GM19351 (cell line): ENCODE results near the gene ATP13A1.

Experiments used
- ATAC-seq: cut with Tn5 transposase; IDR thresholded peaks from one replicate; pipeline ENCODE4 v1.9.1; 2021; ENCODE audit warnings: mild to moderate bottlenecking, moderate library complexity; ENCODE audit not compliant: unreplicated experiment

The ATP13A1 gene

GRCh38 chr19:19645233-19645870 lies 18.1 kb downstream of the ATP13A1 start:
- no peak for ATAC-seq

- no peak for ATAC-seq
Observed at GRCh38 chr19:19644054-19644388, 19.5 kb downstream of the ATP13A1 start.

GRCh38 chr19:19643158-19644053 lies 20.1 kb downstream of the ATP13A1 start, which contains the start of gene GMIP:
GMIP (minus strand) TSS chr19:19643657; CDS start chr19:19643529, 128 bp downstream.
- ATAC-seq: peak; percentile 84

DNA sequence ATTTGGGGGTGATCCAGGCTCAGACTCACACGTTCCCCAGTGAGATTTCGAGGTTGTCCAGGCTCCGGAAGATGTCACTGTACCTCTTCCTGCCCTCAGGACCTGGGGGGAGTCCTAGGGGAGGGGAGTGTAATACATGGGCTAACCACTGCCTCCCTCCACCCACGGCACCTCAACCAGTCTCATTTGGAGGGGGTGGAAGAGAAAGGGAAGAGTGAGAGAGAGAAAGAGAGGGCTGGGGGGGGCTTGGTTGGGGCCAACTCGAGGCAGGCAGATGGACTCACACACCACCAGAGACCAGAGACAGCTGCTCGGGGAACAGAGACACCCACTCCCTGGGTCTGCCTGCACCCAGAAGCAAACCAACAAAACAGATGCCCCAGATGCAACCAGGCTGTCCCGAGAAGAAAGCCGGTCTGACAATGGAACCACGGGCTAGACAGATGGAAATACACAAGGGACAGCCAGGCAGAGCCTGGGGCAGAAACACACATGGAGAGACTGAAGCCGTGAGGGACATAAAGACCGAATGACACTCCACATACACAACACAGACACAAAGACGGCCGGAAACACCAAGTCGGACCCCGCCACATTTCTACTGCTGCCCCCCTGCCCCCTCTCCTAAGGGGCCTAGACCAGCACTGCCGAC lies 20.8 kb downstream of the ATP13A1 start:
- ATAC-seq: peak; percentile 32

DNA sequence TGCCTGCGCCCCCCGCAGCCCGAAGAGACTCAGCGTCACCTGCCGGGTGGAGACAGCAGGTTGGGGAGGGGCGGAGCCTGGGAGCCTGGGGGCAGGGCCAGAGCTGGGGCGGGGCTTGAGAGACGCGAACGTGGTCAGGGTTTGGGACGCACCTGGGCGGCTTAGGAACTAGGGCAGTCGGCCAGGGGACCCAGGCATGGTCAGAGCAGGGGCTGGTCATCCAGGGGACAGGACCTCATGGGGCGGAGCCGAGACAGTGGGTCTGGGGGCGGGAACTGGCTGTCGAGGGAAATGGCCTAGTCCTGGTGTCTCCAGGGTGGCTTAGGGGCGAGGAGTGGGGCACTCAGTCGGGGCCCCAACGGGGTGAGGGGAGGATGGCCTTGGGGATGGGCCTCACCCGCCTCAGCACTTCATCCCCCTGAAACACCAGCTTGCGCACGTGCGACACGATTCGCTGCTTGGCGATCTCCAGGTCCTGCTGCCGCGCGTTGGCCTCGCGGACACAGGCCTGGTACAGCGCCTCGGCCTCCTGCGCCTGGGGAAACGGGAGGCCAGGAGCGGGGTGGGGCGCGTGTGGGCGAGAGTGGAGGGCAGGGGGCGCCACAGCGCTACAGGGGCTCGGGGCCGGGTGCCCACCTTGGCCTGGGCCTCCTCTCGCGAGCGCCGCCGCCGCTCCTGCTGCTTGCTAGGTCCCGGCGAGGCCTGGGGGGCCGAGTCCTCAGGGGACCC lies 25.8 kb downstream of the ATP13A1 start:
- ATAC-seq: no peak

GRCh38 chr19:19637186-19637522 lies 26.3 kb downstream of the ATP13A1 start:
- no peak for ATAC-seq

DNA sequence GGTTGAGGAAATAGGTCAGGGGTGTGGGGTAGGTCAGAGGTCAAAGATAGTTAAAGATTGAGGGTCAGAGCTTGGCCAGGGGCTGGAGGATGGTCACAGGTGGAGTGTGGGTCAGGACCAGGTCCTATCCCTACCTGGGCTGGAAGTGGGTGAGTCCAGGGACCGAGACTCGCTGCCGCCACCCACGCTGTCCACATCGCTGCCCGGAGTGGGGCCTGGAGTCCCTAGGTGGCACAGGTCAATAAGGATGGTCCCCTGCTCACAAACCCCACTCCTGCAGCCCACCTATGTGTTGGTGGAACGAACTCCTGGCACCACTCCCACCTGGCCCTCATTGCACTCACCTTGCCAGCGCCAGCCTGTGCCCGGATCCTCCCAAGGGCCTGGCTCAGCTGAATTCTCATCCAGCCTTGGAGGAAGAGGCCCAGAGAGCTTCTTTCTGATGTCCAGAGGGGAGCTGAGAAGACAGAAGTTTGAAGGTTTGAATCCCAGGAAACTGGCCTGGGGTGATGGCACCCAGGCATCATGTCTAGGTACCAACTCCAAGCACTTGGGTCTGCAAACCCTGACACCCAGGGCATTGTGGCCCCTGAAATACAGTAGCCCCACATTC lies 26.8 kb downstream of the ATP13A1 start:
- ATAC-seq: no peak

DNA sequence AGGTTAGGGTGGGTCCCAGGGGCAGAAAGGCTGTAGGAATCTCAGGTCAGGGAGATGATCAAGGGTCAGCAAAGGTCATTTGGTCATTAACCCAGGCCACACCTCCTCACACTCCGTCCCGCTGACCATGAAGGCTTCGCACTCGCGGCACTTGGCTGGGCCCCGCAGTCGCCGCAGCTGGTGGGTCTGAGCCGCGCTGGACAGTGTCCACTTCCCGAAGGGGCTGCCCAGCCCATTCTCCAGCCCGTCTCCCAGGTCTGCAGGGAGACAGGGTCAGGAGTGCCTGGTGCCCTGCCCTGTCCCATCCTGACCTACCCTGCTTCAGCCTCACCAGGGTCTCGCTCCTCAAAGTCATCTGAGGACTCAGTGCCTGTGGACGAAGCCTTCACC lies 28.2 kb downstream of the ATP13A1 start:
- ATAC-seq: no peak

GRCh38 chr19:19634516-19635312 lies 28.8 kb downstream of the ATP13A1 start:
- no peak for ATAC-seq

DNA sequence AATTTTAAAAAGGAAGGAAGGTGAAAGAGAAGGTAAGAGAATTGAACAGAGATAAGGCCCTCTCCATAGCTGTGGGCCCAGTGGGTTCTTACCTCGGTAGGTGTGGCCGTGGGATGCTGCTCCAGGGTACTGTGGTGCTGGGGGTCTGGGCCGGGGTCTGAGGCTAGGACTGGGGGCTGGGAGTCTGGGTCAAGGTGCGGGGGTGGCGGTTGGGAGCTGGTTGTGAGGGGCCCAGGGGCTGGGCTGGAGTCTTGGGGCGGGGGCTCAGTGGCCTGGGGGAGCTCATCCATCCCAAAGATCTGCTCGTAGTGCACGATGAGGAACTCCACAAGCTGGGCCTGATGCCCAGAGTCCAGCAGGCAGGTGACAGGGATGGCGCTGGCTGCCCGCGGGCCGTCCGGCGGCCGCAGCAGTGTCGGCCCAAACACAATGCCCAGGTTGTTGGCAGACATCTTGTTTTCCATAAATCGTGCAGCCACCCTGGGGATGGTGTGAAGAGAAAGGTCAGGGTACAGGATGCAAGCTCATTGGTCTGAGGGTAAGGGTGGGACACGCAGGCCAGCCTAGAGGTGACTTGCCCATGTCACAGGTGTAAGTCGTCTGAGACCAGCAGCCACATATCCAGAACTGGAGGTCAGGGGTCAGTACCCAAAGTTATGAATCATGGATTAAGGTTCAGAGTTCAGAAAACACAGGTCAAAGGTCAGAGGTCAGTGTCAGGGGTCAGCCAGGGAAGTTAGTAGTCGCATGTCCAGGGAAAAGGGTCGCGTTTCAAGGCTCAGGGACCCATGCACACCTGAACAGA lies 29.6 kb downstream of the ATP13A1 start:
- ATAC-seq: no peak

DNA sequence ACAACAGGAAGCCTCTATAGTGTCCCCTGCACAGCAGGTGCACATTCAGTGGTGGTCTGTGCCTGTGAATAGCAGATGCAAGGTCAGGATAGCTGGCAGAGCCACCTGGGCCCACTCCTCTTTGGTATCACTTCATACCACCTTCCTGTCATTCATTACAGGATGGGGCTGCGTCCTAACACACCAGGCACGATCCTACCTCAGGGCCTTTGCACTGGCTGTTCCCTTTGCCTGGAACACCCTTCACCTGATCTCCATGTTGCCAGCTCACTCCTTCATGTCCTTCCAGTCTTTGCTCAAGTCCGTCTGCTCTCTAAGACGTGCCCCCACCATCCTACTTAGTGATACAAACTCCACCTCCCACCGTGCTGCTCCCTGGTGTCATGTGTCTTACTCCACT lies 30.8 kb downstream of the ATP13A1 start:
- ATAC-seq: no peak

DNA sequence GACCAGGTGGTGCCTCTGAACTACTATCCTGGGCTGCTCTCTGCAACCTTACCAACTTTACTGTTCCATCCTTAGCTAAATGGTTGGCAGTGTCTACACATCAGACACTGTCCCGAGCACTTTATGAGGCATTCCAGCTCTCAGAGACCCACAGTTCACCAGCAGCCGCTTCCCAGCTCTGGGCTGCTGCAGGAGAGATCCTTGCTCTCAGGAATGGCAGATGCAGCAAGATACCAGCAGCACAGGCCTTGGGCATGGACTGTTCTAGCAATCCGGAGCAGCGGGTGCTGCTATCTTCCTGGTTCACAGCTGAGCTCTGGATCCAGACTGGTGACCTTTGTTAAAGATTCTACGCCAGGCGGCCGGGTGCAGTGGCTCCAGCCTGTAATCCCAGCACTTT lies 32.1 kb downstream of the ATP13A1 start:
- ATAC-seq: no peak

- ATAC-seq: no peak
Observed at GRCh38 chr19:19630426-19630825, 33.0 kb downstream of the ATP13A1 start.

DNA sequence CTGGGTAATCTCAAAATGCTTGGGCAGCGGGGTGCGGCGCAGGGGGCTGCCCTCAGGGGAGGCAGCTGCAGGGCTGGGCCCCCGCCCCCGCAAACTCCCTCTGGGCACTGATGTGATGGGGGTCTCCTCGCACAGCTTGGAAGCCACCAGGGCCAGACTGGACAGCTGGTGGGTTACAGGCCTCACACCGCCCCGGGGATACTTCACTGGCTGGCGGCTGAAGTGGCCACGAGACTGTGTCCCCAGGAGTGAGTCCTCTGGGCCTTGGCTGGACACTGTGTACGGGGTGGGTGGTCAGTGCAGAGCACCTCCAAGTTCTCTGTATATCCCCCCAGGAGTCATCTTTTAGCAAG lies 33.4 kb downstream of the ATP13A1 start:
- ATAC-seq: no peak

DNA sequence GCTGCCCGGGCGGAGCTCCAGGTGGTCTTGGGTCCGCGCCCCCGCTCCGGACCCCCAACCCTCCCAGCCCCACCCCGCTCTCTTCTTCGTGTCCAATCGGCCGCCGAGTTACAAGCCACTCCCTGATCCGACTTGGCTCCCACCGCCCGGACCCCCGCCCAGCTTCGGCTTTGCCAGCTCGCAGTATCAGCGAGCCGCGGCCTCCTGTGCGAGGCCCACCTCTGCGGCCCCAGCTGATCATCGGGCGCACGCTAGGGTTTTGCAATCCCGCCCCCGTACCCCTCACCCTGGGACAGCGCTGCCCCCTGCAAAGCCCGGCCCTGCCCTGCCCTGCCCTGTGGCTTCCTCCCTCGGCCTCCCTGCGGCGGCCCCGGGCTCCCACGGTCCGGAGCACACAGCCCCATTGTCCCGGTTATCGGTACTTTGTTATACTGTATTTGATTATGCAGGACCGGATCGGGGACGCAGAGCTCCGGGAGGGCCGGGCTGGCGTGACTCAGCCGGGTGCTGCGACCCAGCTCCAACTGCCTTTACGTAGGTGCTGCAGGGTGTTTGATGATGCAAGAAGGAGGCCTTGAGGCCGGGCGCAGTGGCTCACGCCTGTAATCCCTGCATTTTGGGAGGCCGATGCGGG lies 34.9 kb downstream of the ATP13A1 start:
- ATAC-seq: peak; percentile 29

DNA sequence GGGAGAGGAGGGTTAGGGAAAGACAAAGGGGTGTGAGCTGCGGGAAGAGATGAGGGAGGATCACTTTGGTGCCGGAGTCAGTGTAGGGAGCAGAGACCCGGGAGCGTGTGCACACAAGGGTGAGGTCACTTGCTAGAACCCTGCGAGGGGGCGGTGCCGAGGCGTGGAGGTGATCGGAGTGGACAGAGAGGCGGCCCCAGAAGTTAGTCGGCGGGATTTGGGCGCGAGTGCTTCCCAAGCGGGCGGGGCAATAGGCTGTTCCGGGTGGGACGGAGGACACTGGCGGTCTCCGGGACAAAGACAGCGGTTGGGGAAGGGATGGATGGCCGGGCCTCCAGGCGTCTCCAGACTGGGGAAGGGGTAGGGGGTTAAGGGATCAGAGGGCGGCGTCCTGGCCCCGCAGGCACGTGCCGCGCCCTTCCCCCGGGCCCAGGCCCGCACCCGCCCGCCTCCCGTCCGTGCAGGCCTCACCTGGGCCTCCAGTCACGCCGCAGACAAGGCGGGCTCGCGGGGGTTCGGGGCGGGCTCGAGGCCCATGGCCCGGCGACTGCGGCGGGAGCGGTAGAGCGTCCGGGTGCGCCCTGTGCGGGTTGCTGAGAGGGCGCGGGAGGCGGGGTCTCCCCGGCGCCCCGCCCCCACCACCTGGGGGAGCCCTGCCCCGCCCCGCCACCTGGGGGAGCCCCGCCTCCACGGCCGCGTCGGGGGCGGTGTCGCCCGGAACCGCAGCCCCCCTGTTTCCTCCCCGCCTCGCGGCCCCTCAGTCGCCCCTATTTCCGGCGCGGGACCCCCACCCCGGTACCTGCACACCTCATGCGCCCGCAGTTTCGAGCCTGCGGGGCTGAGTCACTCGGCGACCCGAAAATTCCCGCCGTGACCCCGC lies 35.6 kb downstream of the ATP13A1 start, which contains the start of gene LPAR2:
TSS of gene LPAR2 (minus strand) at position 600 of the 880 bp plus-strand sequence. CDS start 945 bp downstream, outside the sequence.
- ATAC-seq: peak; percentile 68
